ENCODE measurements around the gene PLIN3. TPM values are rescaled to one million over a fixed set of nuclear protein-coding genes. Genes with fewer than 3 reads are reported as not detected.
"Not testable (repeated sequence)": the region's sequence is repeated elsewhere in the genome, so short reads cannot be mapped to it uniquely, and the experiment has no call there.

PLIN3 gene
- 86.2 TPM for total RNA-seq (ENCODE audit: insufficient read depth, low replicate concordance)

DNA sequence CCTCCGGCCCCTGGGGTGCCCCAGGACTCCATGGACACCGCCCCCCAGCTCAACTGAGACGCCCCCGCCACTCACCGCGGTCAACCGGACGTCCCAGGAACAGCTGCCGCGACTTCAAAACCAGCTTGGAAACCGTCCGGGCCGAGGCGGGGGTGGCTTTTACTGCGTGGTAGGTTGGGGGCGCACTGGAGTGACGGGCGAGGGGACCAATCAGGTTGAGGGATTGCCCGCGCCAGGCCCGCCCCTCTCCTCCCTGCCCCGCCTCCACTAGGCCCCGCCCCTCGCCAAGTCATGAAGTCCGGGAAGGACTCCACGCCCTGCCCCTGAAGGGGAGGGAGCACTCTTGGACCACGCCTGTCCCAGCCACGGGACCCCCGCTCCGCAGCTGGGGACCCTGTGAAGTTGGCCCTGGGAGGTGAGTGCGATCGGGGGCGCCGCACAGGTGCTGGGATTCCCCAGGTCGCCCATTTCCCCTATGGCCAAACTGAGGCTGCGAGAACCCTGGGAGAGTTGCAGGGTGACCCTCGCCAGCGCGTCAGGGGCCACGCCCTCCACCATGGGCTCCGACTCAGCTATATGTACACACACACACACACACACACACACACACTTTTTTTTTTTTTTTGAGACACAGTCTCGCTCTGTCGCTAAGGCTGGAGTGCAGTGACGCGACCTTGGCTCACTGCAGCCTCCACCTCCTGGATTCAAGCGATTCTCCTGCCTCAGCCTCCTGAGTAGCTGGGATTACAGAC lies at the start of gene PLIN3:
Gene PLIN3, minus strand, starts transcription at position 134 of the 752 bp plus-strand sequence. CDS start 6,273 bp downstream, outside the sequence.
- DNase-seq (ENCODE audit: low spot score): peak; percentile 97

GRCh38 chr19:4916292-4917082 lies 49.0 kb upstream of the PLIN3 start:
- no peak for DNase-seq (ENCODE audit: low spot score)

DNA sequence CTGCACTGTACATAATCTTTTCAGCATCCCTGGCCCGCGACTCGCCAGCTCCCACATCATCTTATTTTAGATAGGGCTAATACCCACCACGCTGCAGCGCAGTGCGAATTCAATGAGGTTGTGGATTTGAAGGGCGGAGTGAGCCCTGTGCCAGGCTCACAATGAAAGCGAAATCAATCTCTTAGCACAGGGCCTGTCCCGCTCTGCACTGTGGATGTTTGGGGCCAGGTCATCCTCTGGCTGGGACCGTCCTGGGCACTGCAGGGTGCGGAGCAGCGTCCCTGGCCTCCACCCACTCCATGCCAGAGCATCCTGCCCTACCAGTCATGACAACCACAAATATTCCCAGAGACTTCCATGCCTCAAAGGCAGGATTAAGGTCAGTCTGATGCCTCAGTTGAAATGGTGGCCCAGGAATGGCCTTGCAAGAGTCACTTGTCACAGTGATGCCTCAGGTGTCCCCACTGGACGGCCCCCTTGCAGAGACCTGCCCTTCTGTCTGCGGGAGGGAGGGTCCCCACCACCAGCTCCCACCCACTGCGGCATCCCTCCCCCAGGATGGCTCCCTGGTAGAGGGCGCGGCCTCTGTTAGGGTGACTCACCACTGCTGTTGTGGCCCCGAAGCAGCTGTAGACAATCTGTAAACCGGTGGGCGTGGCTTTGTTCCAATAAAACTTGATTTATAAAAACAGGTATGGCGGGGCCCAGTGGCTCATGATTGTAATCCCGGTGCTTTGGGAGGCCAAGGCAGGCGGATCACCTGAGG lies 47.5 kb upstream of the PLIN3 start:
- DNase-seq (ENCODE audit: low spot score): peak; percentile 30

DNA sequence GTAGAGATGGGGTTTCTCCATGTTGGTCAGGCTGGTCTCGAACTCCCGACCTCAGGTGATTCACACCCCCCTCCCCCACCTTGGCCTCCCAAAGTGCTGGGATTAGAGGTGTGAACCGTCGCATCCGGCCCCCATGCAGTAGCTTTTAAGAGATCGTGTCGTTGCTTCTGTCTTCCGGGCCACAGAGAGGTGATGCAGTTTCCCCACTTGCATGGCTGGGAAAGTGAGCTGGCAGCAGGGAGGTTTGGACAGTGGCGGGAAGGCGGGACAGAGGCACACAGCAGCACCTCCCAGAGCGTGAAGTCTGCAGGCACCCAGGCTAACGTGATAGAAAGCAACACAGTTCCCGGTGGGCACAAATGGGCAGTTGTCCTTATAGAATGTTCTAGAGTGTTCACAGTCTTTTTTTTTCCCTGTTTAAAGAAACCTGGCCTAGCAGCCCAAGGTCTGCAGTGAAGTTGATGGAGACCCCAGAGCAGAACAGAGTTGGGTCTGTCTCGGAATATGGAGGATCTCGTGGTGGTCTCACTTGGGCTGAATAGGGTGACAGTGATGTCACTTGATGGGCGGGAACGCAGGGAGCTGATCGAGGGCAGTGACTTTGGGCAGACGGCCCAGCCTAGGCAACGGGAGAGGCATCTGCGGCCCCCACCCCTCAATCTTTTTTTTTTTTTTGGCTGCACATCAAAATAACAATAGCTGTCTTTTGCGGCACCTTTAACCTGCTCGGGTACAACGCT lies 46.7 kb upstream of the PLIN3 start:
- DNase-seq (ENCODE audit: low spot score): no peak

DNA sequence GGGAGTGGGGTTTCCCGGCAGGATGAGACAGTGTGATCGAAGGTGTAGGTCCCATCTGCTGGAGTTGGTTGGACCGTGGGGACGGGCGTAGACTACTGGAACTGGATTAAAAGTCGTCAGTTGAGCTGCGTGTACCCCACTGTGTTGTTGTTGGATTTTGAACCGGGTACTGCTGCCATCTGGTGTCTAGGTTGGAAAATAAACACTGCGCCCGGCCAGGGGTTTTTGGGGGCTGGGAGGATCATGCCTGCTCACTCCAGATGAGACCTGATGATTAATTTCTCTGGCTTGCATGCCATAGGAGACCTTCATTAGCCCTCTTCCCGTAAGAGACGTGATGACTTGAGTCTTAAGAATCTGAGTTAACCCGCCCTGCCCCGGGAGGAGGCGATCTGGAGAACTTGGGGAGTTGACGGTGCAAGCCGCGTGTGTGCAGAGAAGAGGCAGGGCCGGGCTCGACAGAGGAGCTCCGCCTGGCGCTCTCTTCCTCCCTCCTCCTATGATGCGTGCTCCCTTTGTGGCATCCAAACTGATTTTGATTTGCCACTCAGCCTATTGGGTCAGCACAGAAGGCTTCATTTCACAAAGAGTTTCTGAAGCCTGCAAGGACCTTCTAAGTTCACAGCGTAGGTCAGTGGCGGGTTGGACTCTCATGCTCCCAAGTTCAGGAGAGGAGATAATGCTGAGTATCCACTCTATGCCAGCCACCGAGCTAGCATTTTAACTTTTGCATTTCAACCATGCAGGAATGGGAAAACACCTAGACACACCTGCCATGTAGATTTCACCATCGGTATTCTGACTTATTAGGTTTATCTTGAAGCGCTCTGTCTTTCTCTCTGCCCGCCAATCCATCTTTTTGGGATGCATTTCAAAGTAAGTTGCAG lies 44.6 kb upstream of the PLIN3 start:
- peak; percentile 86 for DNase-seq (ENCODE audit: low spot score)

DNA sequence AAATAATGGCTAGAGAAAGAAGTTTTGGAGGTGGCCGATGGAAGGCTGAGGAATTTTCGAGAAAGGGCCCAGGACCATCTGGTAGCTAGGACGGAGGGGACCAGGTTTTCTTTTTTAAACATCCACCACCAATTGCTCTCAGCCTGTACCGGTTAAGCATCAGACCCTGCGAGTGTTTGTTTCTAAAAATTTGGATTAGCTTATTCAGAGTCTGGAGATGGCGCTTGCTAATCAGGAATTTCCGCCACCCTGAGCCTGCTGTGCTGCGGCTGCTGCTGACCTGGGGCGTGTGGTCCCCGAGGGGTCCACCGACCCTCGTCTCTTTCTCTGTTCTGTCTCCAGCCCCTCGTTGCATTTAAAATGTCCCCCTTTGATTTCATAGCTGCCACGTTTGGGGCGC lies 43.8 kb upstream of the PLIN3 start:
- DNase-seq (ENCODE audit: low spot score): no peak

DNA sequence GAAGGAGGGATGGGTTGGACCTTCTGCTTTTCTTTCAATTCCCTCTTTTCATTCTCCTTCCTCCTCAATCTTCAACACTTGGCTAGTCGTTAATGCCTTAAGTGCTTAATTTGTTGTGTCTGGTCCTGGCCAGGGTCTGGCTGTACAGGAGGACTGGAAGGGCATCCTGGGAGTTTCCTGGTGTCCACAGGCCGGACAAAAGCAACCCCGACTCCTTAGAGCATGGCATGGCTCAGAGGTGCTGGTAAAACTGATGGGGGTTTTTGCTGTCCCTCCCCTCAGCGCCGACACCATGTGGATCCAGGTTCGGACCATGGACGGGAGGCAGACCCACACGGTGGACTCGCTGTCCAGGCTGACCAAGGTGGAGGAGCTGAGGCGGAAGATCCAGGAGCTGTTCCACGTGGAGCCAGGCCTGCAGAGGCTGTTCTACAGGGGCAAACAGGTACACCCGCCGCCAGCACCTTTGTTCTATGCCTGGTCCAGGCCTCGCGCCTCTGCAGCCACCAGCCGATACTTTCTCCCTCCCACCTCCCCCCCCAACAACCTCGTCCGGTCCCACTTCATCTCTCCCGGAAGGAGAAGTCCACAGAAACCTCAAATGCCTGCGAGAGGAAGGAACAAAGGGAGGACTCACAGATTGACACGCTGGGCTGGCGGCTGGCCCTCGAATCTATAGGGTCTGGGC lies 43.3 kb upstream of the PLIN3 start:
- DNase-seq (ENCODE audit: low spot score): peak; percentile 30

DNA sequence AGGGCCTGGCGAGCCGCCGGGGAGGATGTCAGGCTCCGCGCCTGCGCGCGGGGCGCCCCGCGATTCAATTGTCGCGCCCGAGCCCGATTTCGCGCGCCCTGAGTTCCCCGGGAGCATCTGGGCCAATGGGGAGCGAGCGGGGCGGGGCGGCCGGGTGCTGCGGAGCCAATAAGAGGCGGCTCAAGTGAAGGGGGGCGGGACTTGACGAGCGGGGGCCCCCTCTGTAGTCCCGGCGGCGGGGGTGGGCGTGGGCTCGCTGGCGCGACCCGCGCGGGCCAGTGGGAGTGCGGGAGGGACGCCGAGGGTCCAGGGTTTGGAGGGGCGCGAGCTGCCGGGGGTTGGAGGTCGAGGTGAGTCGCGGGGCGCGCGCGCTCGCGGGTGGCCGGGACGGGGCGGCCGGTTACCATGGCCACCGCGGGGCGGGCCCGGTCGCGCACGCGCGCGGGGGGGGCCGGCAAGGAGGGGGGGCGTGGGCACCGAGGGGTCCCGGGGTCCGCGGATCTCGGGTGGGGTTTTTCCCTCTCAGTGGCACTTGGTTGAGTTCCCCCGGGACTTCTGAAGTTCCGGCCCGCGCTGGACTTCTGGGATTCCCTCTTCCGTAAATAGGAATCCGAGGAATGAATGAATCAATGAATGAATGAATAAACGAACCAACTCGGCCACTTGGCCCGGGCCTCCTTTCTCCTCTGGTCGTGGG lies 42.6 kb upstream of the PLIN3 start:
- DNase-seq (ENCODE audit: low spot score): peak; percentile 95

- DNase-seq (ENCODE audit: low spot score): peak; percentile 19
Observed at GRCh38 chr19:4909156-4909896, 41.9 kb upstream of the PLIN3 start, which contains the start of gene UHRF1. Gene UHRF1, plus strand, starts transcription at chr19:4909501. Its CDS starts 1,385 bp downstream, at chr19:4910886.

DNA sequence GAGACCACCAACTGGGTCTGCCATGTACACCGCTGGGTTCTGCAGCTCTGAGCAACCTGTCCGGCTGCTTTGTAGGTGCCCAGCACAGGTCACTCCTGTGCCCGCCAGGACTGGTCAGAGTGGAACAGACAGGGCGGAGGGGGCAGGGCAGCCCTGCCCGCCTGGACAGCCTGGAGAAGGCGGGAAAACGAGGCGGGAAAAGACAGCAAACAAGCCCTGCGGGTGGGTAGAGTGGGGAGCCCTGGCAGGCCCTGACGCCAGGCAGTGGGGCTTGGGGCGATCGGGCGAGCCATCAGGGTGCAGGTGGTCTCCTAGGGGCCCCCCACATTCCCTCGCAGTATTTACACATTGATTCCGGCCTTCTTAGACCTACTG lies 41.3 kb upstream of the PLIN3 start:
- DNase-seq (ENCODE audit: low spot score): no peak

- no peak for DNase-seq (ENCODE audit: low spot score)
Observed at GRCh38 chr19:4908360-4908759, 40.9 kb upstream of the PLIN3 start.

DNA sequence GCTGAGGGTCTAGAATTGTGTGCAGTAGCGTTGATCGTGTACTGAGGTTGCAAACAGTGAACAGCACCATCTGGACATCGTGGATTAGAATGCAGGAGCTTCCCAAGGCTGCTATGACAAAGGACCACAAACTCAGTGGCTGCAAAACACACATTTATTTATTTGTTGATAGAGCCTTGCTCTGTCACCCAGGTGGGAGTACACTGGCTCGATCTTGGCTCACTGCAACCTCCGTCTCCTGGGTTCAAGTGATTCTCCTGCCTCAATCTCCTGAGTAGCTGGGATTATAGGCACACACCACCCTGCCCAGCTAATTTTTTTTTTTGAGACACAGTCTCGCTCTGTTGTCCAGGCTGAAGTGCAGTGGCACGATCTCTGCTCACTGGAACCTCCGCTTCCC lies 39.5 kb upstream of the PLIN3 start:
- DNase-seq (ENCODE audit: low spot score): no peak

DNA sequence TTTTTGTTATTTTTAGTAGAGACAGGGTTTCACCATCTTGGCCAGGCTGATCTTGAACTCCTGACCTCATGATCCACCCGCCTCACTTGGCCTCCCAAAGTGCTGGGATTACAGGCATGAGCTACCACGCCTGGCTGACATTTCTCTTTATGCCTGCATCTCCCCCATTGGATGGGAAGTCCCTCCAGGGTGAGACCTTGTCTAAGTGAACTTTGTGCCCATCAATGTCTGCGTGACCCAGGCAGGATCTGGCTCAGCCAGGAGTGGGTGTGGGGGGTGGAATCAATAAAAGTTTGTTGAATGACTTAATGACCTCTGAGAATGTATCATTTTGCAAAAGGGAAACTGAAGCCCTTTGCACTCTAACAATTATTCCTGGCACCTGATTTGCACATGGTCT lies 37.0 kb upstream of the PLIN3 start:
- no peak for DNase-seq (ENCODE audit: low spot score)

DNA sequence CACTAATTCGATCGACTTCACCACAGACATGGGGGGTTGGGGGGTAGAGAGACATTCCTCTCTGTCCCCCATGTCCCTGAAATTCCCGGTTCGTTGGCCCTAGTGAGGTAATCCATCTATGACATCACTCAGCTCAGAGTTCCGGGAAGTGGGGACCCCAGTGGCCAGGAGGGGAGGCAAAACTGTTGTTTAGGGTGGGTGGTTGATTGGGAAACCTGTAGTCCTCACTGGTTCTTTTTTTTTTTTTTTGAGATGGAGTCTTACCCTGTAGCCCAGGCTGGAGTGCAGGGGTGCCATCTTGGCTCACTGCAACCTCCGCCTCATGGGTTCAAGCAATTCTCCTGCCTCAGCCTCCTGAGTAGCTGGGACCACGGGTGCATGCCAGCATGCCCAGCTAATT lies 35.3 kb upstream of the PLIN3 start, which contains the start of gene ARRDC5:
Gene ARRDC5, minus strand, starts transcription at position 101 of the 400 bp plus-strand sequence. Its CDS starts 71 bp downstream, at position 30.
- DNase-seq (ENCODE audit: low spot score): no peak

GRCh38 chr19:4900879-4901278 lies 33.4 kb upstream of the PLIN3 start:
- DNase-seq (ENCODE audit: low spot score): not testable (repeated sequence)

DNA sequence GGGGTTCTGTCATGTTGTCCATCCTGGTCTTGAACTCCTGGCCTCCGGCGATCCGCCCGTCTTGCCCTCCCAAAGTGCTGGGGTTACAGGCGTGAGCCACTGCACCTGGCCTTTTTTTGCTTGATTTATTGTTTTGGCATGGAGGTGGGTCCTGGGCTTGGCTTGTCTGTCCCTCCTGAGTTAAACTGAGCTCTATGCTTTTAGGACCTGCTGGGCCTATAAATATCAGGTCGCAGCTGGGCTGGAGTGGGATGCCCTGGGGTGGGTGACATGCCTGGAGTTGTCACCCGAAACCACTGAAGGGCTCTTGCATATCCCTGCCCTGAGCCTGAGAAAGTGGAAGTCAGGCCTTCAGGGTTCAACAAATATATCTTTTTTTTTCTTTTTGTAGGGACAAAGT lies 29.7 kb upstream of the PLIN3 start:
- DNase-seq (ENCODE audit: low spot score): no peak

DNA sequence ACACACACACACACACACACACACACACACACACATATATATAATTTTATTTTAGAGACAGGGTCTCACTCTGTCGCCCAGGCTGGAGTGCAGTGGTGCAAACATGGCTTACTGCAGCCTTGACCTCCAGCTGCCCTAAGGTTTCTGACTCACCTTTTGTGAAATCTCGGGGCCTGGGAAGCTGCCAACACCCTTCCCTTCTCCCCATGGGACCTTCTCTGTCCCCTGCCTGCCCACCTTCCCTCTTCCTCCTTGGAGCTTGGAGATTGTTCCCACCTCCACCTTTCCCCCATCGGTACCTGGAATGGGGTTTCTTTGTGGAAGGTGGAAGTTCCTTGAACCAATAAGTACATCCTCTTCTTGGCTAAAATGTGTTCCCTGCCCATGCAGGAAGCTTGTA lies 28.9 kb upstream of the PLIN3 start:
- DNase-seq (ENCODE audit: low spot score): no peak

GRCh38 chr19:4892962-4893361 lies 25.5 kb upstream of the PLIN3 start:
- not testable (repeated sequence) for DNase-seq (ENCODE audit: low spot score)

Data from umbilical cord (tissue), 2 donors.